GM12864 (cell line): ENCODE results near the gene PRSS22.

Source experiments
- DNase-seq: peaks from one replicate; pipeline ENCODE4 v3.0.0-alpha.2; 2011; ENCODE audit warnings: low read depth
- H3K4me3 ChIP-seq: 2 replicates; pipeline ENCODE4 v1.5.1; 2011; ENCODE audit warnings: mild to moderate bottlenecking, low read depth, low read length, control low read depth
- TF ChIP-seq, protein P1 (sequence below): IDR thresholded peaks from 2 replicates; pipeline ENCODE4 v1.5.1; 2011; ENCODE audit warnings: low read depth, mild to moderate bottlenecking, moderate library complexity, low read length, control low read depth, inconsistent platforms; ENCODE audit errors: missing control alignments

The PRSS22 gene

DNA sequence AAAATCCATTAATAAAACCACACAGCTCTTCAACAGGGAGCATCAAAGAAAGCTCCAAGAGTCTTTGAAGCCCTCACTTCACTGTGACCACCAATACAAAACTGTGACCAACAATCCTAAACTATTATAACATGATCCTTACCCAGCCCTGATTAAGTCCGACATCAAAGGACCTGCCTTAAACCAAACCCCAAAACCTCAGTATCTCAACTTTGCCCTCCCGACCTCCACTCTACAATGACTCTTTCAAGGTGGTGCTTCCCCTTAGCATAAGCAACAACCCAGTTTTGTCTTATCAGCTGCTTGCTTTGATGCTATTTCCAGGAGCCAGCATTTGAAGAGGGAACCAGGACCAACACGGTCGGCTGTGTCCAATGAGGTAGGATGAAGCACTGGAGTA is 8.5 kb upstream of the PRSS22 start:
- TF ChIP-seq, protein P1, sequence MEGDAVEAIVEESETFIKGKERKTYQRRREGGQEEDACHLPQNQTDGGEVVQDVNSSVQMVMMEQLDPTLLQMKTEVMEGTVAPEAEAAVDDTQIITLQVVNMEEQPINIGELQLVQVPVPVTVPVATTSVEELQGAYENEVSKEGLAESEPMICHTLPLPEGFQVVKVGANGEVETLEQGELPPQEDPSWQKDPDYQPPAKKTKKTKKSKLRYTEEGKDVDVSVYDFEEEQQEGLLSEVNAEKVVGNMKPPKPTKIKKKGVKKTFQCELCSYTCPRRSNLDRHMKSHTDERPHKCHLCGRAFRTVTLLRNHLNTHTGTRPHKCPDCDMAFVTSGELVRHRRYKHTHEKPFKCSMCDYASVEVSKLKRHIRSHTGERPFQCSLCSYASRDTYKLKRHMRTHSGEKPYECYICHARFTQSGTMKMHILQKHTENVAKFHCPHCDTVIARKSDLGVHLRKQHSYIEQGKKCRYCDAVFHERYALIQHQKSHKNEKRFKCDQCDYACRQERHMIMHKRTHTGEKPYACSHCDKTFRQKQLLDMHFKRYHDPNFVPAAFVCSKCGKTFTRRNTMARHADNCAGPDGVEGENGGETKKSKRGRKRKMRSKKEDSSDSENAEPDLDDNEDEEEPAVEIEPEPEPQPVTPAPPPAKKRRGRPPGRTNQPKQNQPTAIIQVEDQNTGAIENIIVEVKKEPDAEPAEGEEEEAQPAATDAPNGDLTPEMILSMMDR = no peak
- DNase-seq = no peak

DNA sequence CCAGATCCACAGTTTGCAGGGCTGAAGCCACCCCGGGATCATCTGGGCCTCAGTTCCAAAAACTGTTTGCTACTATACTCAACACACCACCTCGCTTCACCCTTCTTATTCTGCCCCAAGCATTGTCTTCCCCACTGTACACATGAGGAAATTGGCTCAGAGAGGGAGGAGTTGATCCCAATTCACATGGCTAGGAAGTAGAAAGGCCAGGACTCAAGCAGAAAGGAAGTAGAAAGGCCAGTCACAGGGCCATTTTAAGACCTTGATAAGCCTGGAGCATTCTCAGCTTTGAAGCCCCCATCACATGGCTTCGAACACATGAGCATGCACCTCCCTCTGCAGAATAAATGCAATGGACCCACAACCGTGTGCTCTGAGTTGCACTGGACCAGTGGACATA is 7.7 kb upstream of the PRSS22 start:
- no peak overlapping the region for H3K4me3 ChIP-seq
- DNase-seq = no peak
- TF ChIP-seq, protein P1 = no peak

More for the DNA sequence above, 8.5 kb upstream of the PRSS22 start:
- no peak overlapping the region for H3K4me3 ChIP-seq

DNA sequence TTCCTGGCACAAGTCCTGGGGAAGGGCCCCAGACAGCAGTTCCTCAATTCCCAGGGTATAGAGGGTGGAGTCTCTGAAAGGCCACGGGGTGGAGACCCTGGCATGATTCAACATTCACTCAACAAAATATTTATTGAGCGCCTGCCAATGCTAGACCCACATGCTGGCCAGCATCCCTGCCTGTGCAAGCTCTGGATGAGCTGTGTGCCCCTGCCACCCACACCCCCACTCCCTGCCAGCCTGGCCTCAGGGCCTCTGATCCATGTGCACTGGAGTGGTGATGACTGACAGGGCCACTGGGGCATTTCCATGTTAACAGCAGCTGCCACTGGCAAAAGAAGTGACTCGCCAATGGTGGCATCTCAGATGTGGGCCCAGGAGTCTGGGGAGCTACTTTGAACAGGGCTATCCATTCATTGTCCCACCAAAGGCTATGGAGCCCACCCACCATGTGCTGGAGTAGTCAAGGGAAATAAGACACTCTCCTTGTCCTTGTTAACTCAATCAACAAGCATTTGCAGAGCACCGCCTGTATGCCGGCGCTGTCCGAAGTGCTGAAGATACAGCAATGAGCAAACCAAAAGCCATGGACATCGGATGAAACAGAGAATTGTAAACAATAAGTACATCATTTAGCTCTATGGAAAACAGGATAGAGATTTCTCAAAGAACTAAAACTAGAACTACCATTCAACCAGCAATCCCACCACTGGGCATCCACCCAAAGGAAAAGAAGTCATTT is 3.0 kb upstream of the PRSS22 start:
- DNase-seq = no peak
- no peak overlapping the region for H3K4me3 ChIP-seq
- TF ChIP-seq, protein P1 = no peak

DNA sequence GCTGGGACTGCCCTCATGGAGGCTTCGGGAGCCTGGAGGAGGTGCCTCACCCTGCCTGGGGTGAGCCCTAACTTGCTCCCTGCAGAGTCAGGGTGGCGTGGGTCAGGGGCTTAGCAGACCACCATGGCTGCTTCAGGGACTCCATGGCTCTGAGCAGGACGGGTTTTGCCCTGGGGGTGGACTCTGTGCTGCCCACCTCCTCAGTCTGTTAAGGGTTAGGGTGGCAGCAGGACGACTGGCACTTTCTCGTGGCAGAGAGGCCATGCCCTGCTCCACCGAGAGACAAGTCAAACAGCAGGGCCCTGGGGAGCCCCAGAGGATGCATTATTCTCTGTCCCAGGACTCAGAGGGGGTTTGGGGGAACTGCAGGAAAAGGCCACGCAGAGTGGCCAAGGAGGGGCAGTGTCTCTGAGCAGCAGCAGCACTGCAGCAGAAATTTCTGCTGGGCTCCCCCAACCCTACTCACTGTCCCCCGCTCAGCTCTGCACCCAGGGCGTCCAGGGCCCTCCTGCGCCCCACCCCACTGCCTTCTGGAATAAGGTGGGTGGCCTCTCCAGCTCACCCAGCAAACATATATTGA is 1.8 kb upstream of the PRSS22 start:
- DNase-seq = no peak
- TF ChIP-seq, protein P1 = no peak
- no peak overlapping the region for H3K4me3 ChIP-seq

DNA sequence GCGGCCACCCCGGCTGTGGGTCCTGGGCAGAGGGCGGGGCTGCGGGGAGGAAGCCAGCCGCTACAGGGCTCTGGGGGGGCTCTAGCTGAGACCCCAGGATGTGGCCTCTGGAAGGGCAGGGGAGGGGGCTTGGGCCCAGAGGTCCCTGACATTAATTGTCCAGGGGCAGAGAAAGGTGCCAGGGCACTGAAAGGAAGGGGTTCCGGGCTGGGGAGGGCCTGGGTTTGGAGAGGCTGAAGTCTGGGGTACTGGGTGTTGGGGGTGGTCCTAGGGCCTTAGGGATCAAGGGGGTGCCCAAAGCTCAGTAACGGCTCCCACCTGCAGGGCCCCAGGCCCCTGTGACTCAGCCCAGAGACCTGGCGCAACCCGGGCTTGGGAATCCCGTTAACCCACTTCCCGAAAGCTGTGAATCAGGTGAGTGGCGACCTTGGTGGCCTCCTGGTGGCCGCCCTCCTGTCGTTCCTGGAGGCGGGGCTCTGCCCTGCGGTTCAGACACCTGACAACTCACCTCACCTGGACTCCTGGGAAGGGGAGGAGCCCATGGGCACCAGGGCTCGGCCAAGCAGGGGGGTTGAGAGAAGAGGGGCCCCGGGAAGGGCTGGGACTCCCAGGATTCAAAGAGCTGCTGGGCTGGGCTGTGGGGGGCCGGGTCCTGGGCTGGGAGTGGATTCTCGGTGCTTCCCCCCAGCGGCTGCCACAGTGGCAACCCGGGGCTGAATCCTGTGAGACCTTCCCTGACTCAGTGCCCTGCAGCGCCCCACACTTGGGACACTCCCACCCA is 465 bp upstream of the PRSS22 start:
- TF ChIP-seq, protein P1 = no peak
- DNase-seq = no peak
- no peak overlapping the region for H3K4me3 ChIP-seq

DNA sequence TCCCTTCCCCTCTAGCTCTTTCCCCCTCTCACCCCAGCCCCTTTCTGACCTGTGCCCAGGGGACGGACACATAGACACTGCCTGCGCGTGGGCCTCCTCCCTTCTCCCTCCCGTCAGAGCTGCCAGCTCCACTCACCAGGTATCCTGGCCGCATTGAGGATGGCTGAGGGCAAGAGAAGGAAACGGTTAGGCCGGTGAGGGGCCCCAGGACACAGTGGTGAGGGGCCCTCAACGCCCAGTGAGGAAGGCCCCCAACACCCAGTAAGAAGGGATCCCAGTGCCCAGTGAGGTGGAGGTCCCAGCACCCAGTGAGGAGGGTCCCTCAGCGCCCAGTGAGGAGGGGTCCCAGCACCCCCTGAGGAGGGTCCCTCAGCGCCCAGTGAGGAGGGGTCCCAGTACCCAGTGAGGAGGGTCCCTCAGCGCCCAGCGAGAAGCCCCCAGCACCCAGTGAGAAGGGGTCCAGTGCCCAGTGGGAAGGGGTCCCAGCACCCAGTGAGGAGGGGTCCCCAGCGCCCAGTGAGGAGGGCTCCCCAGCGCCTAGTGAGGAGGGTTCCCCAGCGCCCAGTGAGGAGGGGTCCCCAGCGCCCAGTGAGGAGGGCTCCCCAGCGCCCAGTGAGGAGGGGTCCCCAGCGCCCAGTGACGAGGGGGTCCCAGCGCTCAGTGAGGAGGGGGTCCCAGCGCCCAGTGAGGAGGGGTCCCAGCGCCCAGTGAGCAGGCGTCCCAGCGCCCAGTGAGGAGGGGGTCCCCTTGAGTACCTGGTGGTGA is 1.1 kb downstream of the PRSS22 start:
- no peak overlapping the region for H3K4me3 ChIP-seq
- TF ChIP-seq, protein P1 = no peak
- DNase-seq = no peak
